HK-2 (cell line): ENCODE results near the gene RAD51AP2.
A peak's percentile ranks its signal among the peaks of the same experiment; 100 is the strongest.

Experiments used
- DNase-seq: peaks from one replicate; pipeline ENCODE4 v3.0.0-alpha.2; 2018; ENCODE audit not compliant: unreplicated experiment

The RAD51AP2 gene

GRCh38 chr2:17470855-17471641, 47.2 kb downstream of the RAD51AP2 start:
- DNase-seq: peak; percentile 2

GRCh38 chr2:17461087-17461475, 57.2 kb downstream of the RAD51AP2 start:
- DNase-seq: no peak
